H9 (cell line): ENCODE measurements around the gene ITGA2. TPM values are rescaled to one million over a fixed set of nuclear protein-coding genes. Genes with fewer than 3 reads are reported as not detected.

Experiments used
- DNase-seq: peaks from one replicate; pipeline ENCODE4 v3.0.0-alpha.2; 2017
- H2AFZ ChIP-seq: one replicate; pipeline ENCODE4 v1.6.1; 2013; ENCODE audit warnings: mild to moderate bottlenecking, low read length, control low read depth, moderate library complexity
- H2AK5ac ChIP-seq: 2 replicates; pipeline ENCODE4 v1.6.1; 2013; ENCODE audit warnings: low read length, control low read depth, mixed read lengths; ENCODE audit not compliant: insufficient read length
- H2BK120ac ChIP-seq: one replicate; pipeline ENCODE4 v1.6.1; 2013; ENCODE audit warnings: low read depth, mild to moderate bottlenecking, low read length, control low read depth, inconsistent platforms; ENCODE audit not compliant: poor library complexity, severe bottlenecking
- H2BK12ac ChIP-seq: 2 replicates; pipeline ENCODE4 v1.6.1; 2013; ENCODE audit warnings: low read length, control low read depth, mixed read lengths, low read depth; ENCODE audit not compliant: insufficient read length
- H2BK15ac ChIP-seq: 2 replicates; pipeline ENCODE4 v1.6.1; 2013; ENCODE audit warnings: low read depth, low read length, control low read depth
- H2BK20ac ChIP-seq: one replicate; pipeline ENCODE4 v1.6.1; 2013; ENCODE audit warnings: low read depth, mild to moderate bottlenecking, low read length, control low read depth, inconsistent platforms; ENCODE audit not compliant: poor library complexity, severe bottlenecking
- H2BK5ac ChIP-seq: 2 replicates; pipeline ENCODE4 v1.6.1; 2013; ENCODE audit warnings: low read length, control low read depth, mixed read lengths; ENCODE audit not compliant: insufficient read length
- H3K14ac ChIP-seq: 2 replicates; pipeline ENCODE4 v1.6.1; 2013; ENCODE audit warnings: low read length, control low read depth; ENCODE audit not compliant: insufficient read depth
- H3K18ac ChIP-seq: 2 replicates; pipeline ENCODE4 v1.6.1; 2013; ENCODE audit warnings: low read depth, mild to moderate bottlenecking, mixed read lengths, low read length, control low read depth; ENCODE audit not compliant: insufficient read length
- H3K23ac ChIP-seq: 2 replicates; pipeline ENCODE4 v1.6.1; 2013; ENCODE audit warnings: low read length, control low read depth, mixed read lengths, low read depth; ENCODE audit not compliant: insufficient read length
- H3K23me2 ChIP-seq: 2 replicates; pipeline ENCODE4 v1.6.1; 2013; ENCODE audit warnings: low read depth, mild to moderate bottlenecking, mixed read lengths, low read length, control low read depth; ENCODE audit not compliant: insufficient read length, poor library complexity, severe bottlenecking
- H3K27ac ChIP-seq: 2 replicates; pipeline ENCODE4 v1.5.1; 2013; ENCODE audit warnings: low read length, control low read depth, mixed read lengths, low read depth; ENCODE audit not compliant: insufficient read length
- H3K27me3 ChIP-seq: 2 replicates; pipeline ENCODE4 v1.6.1; 2013; ENCODE audit warnings: low read length, control low read depth, inconsistent platforms; ENCODE audit not compliant: insufficient read depth
- H3K4ac ChIP-seq: 2 replicates; pipeline ENCODE4 v1.6.1; 2013; ENCODE audit warnings: low read depth, mild to moderate bottlenecking, control low read depth, inconsistent platforms, low read length, moderate library complexity
- H3K4me1 ChIP-seq: 2 replicates; pipeline ENCODE4 v1.6.1; 2013; ENCODE audit warnings: low read length, control low read depth, inconsistent platforms; ENCODE audit not compliant: insufficient read depth
- H3K4me2 ChIP-seq: 2 replicates; pipeline ENCODE4 v1.6.1; 2013; ENCODE audit warnings: low read length, control low read depth, mixed read lengths; ENCODE audit not compliant: insufficient read length, insufficient read depth
- H3K56ac ChIP-seq: 2 replicates; pipeline ENCODE4 v1.6.1; 2013; ENCODE audit warnings: low read depth, mild to moderate bottlenecking, mixed read lengths, low read length, control low read depth; ENCODE audit not compliant: insufficient read length
- H3K79me1 ChIP-seq: 2 replicates; pipeline ENCODE4 v1.6.1; 2013; ENCODE audit warnings: low read depth, mild to moderate bottlenecking, moderate library complexity, low read length, control low read depth, inconsistent platforms; ENCODE audit not compliant: insufficient read depth, poor library complexity, severe bottlenecking
- H3K79me2 ChIP-seq: 2 replicates; pipeline ENCODE4 v1.6.1; 2013; ENCODE audit warnings: low read length, control low read depth, inconsistent platforms; ENCODE audit not compliant: insufficient read depth
- H3K9ac ChIP-seq: 2 replicates; pipeline ENCODE4 v1.6.1; 2013; ENCODE audit warnings: low read length, control low read depth, mixed read lengths; ENCODE audit not compliant: insufficient read length; ENCODE audit errors: extremely low read depth
- H3K9me3 ChIP-seq: one replicate; pipeline ENCODE4 v1.6.1; 2013; ENCODE audit warnings: low read depth, low read length, inconsistent platforms; ENCODE audit not compliant: control insufficient read depth
- H3T11ph ChIP-seq: one replicate; pipeline ENCODE4 v1.6.1; 2013; ENCODE audit warnings: mild to moderate bottlenecking, low read length, control low read depth, inconsistent platforms
- H4K20me1 ChIP-seq: one replicate; pipeline ENCODE4 v1.6.1; 2013; ENCODE audit not compliant: control insufficient read depth, insufficient read length, insufficient read depth
- H4K5ac ChIP-seq: 2 replicates; pipeline ENCODE4 v1.6.1; 2013; ENCODE audit warnings: low read depth, mild to moderate bottlenecking, mixed read lengths, low read length, control low read depth; ENCODE audit not compliant: insufficient read length
- H4K8ac ChIP-seq: replicated peaks from 2 replicates; pipeline ENCODE4 v1.6.1; 2013; ENCODE audit warnings: low read length, control low read depth, mixed read lengths, low read depth; ENCODE audit not compliant: insufficient read length
- H4K91ac ChIP-seq: 2 replicates; pipeline ENCODE4 v1.6.1; 2013; ENCODE audit warnings: low read depth, mild to moderate bottlenecking, moderate library complexity, mixed read lengths, low read length, control low read depth; ENCODE audit not compliant: insufficient read length
- H3K27ac Mint-ChIP-seq, 3 experiments: 2 replicates in 2 of 3; 3 replicates in 1 of 3; pipeline ENCODE4 v1.8.0; 2020 to 2021; ENCODE audit warnings: mixed read lengths in 3 of 3, mild to moderate bottlenecking in 1 of 3, moderate library complexity in 1 of 3
- H3K27me3 Mint-ChIP-seq: 2 replicates; pipeline ENCODE4 v1.8.0; 2021; ENCODE audit warnings: low read depth, mild to moderate bottlenecking, moderate library complexity, mixed read lengths
- H3K36me3 Mint-ChIP-seq, 3 experiments: 2 replicates in 2 of 3; 3 replicates in 1 of 3; pipeline ENCODE4 v1.8.0; 2020 to 2021; ENCODE audit warnings: low read depth in 3 of 3, mixed read lengths in 3 of 3; ENCODE audit not compliant: insufficient read depth in 1 of 3
- H3K4me1 Mint-ChIP-seq, 2 experiments: 2 replicates each; pipeline ENCODE4 v1.8.0; 2020; ENCODE audit warnings: mixed read lengths in 2 of 2
- H3K4me3 Mint-ChIP-seq, 2 experiments: 2 replicates in 1 of 2; 3 replicates in 1 of 2; pipeline ENCODE4 v1.8.0; 2020 to 2021; ENCODE audit warnings: mild to moderate bottlenecking in 2 of 2, mixed read lengths in 2 of 2, moderate library complexity in 1 of 2
- H3K9me3 Mint-ChIP-seq, 2 experiments: 2 replicates in 1 of 2; 3 replicates in 1 of 2; pipeline ENCODE4 v1.8.0; 2020; ENCODE audit warnings: mild to moderate bottlenecking in 2 of 2, mixed read lengths in 2 of 2, moderate library complexity in 1 of 2
- CTCF ChIP-seq: fragments of 200-600 bp; sonication (generic); conservative IDR thresholded peaks from 3 replicates; pipeline ENCODE4 v1.8.0; 2021; ENCODE audit warnings: antibody characterized with exemption, mild to moderate bottlenecking
- WGBS: extraction: QIAGEN DNeasy Blood & Tissue Kit; methylation state at CpG from one replicate; pipeline ENCODE4 v1.1.7; 2013; ENCODE audit warnings: missing lambda C conversion rate, low lambda C conversion rate, mixed read lengths; ENCODE audit not compliant: insufficient read length; ENCODE audit errors: extremely low coverage; 5-methylcytosine and 5-hydroxymethylcytosine counted together
- total RNA-seq: library from RNA; stranded (reverse); gene quantifications from 2 replicates; pipeline ENCODE4 v1.2.1, GENCODE V29; 2021

ITGA2 gene
- total RNA-seq, 1 experiment from 2014 or later = 3.0 TPM

DNA sequence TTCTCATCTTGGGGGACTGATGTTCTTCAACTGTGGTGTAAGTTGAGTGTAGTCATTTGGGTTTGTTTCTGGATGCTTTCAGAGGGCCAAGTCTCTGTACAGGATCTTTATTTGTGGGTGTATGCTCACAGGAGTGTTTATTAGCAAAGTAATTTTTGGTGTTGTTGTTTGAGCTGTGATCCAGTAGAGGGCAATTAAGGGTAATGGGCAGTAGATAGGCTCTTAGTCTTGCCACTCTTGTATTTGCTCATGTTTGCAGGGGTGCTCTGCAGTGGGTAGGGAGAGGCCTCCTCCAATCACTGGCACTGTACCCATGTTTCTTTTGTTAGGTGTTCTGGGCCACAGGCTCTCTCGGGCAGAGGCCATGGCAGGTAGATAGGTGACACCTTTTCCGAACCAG is 45.9 kb upstream of the ITGA2 start:
- H3K9ac ChIP-seq = no peak overlapping the region
- H2BK5ac ChIP-seq = no peak overlapping the region
- H3K23me2 ChIP-seq = no peaks in the 10 kb centered on the region
- H3K9me3 ChIP-seq = no peaks in the 10 kb centered on the region
- Mint-ChIP-seq H3K36me3 (no peaks in the 10 kb centered on the region), H3K27ac (no peak overlapping the region), H3K4me1 (no peaks in the 10 kb centered on the region), H3K4me3 (no peak overlapping the region), H3K27me3 (no peaks in the 10 kb centered on the region), H3K9me3 (no peaks in the 10 kb centered on the region)
- H3K23ac ChIP-seq = no peak overlapping the region
- H4K8ac ChIP-seq = no peak overlapping the region
- no peak overlapping the region for H3K18ac ChIP-seq
- no peak overlapping the region for H2AFZ ChIP-seq
- TF ChIP-seq CTCF = peak; percentile 32; the same call in 1 of the 3 replicates
- no peak overlapping the region for H3K27ac ChIP-seq
- H3K4ac ChIP-seq = no peak overlapping the region
- no peak overlapping the region for H3K4me2 ChIP-seq
- no peak for DNase-seq
- H3K14ac ChIP-seq = no peak overlapping the region
- H4K5ac ChIP-seq = no peak overlapping the region
- no peak overlapping the region for H2BK20ac ChIP-seq
- no peaks in the 10 kb centered on the region for H3K79me1 ChIP-seq
- no peaks in the 10 kb centered on the region for H3K79me2 ChIP-seq
- no peak overlapping the region for H3K56ac ChIP-seq
- no CpG with 5 or more reads among the region's 2 CpGs for WGBS
- no peaks in the 10 kb centered on the region for H3K27me3 ChIP-seq
- H2AK5ac ChIP-seq = no peak overlapping the region
- H4K20me1 ChIP-seq = no peaks in the 10 kb centered on the region
- no peak overlapping the region for H3T11ph ChIP-seq
- H4K91ac ChIP-seq = no peak overlapping the region
- no peaks in the 10 kb centered on the region for H3K4me1 ChIP-seq
- no peak overlapping the region for H2BK12ac ChIP-seq
- H2BK15ac ChIP-seq = no peak overlapping the region
- no peak overlapping the region for H2BK120ac ChIP-seq
